HepG2 (cell line): Measurements from ENCODE around the gene NSL1. TPM values are rescaled to one million over a fixed set of nuclear protein-coding genes. Genes with fewer than 3 reads are reported as not detected.

Source experiments
- ATAC-seq: fragments of 200-7000 bp; cut with Tn5 transposase; 3 replicates; pipeline ENCODE4 v1.9.1; 2020; ENCODE audit warnings: mild to moderate bottlenecking, moderate library complexity
- BruUV-seq: library from RNA; stranded (reverse); fragments of 400-500 nt; replicated peaks from 2 replicates; lab custom pipeline; 2021; lab: Mats Ljungman, UMichigan
- CTCF ChIA-PET: fragments of 300-600 bp; formaldehyde crosslinking; extraction: SDS; loops from one replicate; lab custom pipeline; 2021; ENCODE audit warnings: low total read pairs, inconsistent platforms, low intra/inter-chr PET ratio; lab: Yijun Ruan, JAX
- POLR2A ChIA-PET: fragments of 350-600 bp; sonication (Branson Sonifier 250); formaldehyde crosslinking; loops from one replicate; lab custom pipeline; 2020; ENCODE audit warnings: antibody characterized with exemption, inconsistent platforms; lab: Yijun Ruan, JAX
- DNase-seq: peaks from one replicate; pipeline ENCODE4 v3.0.0-alpha.2; 2015; ENCODE audit warnings: low spot score
- FAIRE-seq: peaks from 3 replicates; lab custom pipeline; 2011; peaks lifted over from hg19 to GRCh38; lab: Jason Lieb, UNC
- H2AFZ ChIP-seq: one replicate; pipeline ENCODE4 v1.6.1; 2011; ENCODE audit warnings: low read length, inconsistent platforms
- H3K27ac ChIP-seq: fragments of 300-600 bp; 3 replicates; pipeline ENCODE4 v1.8.0; 2011; ENCODE audit warnings: mixed run types, mild to moderate bottlenecking, mixed read lengths, low read length, inconsistent platforms; ENCODE audit not compliant: insufficient read depth; ENCODE audit errors: extremely low read length
- H3K27me3 ChIP-seq, 2 experiments: fragments of 200-600 bp in 1 of 2; 2 replicates in 1 of 2; 3 replicates in 1 of 2; pipeline versions ENCODE4 v1.6.0 to v1.8.0; 2011; ENCODE audit warnings: low read length in 2 of 2, mild to moderate bottlenecking in 2 of 2, moderate library complexity in 2 of 2, inconsistent platforms in 1 of 2; ENCODE audit not compliant: insufficient read depth in 2 of 2, control insufficient read depth in 1 of 2
- H3K36me3 ChIP-seq, 2 experiments: fragments of 200-600 bp in 1 of 2; replicated peaks in 1 of 2; 2 replicates in 1 of 2; 3 replicates in 1 of 2; pipeline versions ENCODE4 v1.5.1 to v1.8.0; 2011; ENCODE audit warnings: low read length in 2 of 2, inconsistent platforms in 1 of 2; ENCODE audit not compliant: insufficient read depth in 2 of 2, control insufficient read depth in 1 of 2
- H3K4me1 ChIP-seq: 2 replicates; pipeline ENCODE4 v1.5.1; 2012; ENCODE audit warnings: low read length, inconsistent platforms; ENCODE audit not compliant: insufficient read depth
- H3K4me2 ChIP-seq: 2 replicates; pipeline ENCODE4 v1.6.0; 2011; ENCODE audit warnings: low read depth, low read length, inconsistent platforms
- H3K4me3 ChIP-seq, 3 experiments: fragments of 200-600 bp in 1 of 3; sonication (generic), shearing (Covaris generic) in 1 of 3; replicated peaks in 1 of 3; 2 replicates each; pipeline ENCODE4 v1.5.1; 2011 to 2016; ENCODE audit warnings: low read length in 3 of 3, inconsistent platforms in 2 of 3, low read depth in 2 of 3, mild to moderate bottlenecking in 2 of 3, control low read depth in 1 of 3, mixed read lengths in 1 of 3; ENCODE audit not compliant: insufficient read depth in 1 of 3
- H3K79me2 ChIP-seq: one replicate; pipeline ENCODE4 v1.6.1; 2011; ENCODE audit warnings: low read length, inconsistent platforms; ENCODE audit not compliant: insufficient read depth
- H3K9ac ChIP-seq: 2 replicates; pipeline ENCODE4 v1.6.0; 2011; ENCODE audit warnings: mild to moderate bottlenecking, low read depth, low read length, inconsistent platforms; ENCODE audit not compliant: insufficient read depth
- H3K9me3 ChIP-seq: 2 replicates; pipeline ENCODE4 v1.5.1; 2012; ENCODE audit warnings: mild to moderate bottlenecking, low read length
- H4K20me1 ChIP-seq: 2 replicates; pipeline ENCODE4 v1.6.0; 2011; ENCODE audit warnings: inconsistent platforms, mild to moderate bottlenecking, low read length, moderate library complexity; ENCODE audit not compliant: insufficient read depth
- BORCS8-MEF2B ChIP-seq: sonication (generic); formaldehyde crosslinking; IDR thresholded peaks from 2 replicates; pipeline ENCODE4 v1.8.0; 2022; ENCODE audit warnings: mild to moderate bottlenecking, missing genetic modification reagents
- CEBPG ChIP-seq: IDR thresholded peaks from 2 replicates; pipeline ENCODE4 v1.6.1; 2016
- ETV6 ChIP-seq: sonication (generic); formaldehyde crosslinking; conservative IDR thresholded peaks from 2 replicates; pipeline ENCODE4 v1.4.0; 2020; ENCODE audit warnings: missing genetic modification reagents
- GATAD2A ChIP-seq: IDR thresholded peaks from 2 replicates; pipeline ENCODE4 v1.6.1; 2016
- RAD21 ChIP-seq: fragments of 450-650 bp; formaldehyde crosslinking; IDR thresholded peaks from 2 replicates; pipeline ENCODE4 v1.5.0; 2020; ENCODE audit warnings: mild to moderate bottlenecking
- SAFB2 ChIP-seq: sonication (generic); formaldehyde crosslinking; IDR thresholded peaks from 2 replicates; pipeline ENCODE4 v1.5.1; 2020; ENCODE audit warnings: missing genetic modification reagents, low read depth, mild to moderate bottlenecking, borderline replicate concordance
- SOX13 ChIP-seq, 3 experiments: fragments of 450-650 bp in 1 of 3; sonication (generic) in 1 of 3; formaldehyde crosslinking in 1 of 3; IDR thresholded peaks in 2 of 3; conservative IDR thresholded peaks in 1 of 3; 2 replicates each; pipeline versions ENCODE4 v1.5.0 to v1.6.1; 2016 to 2020; ENCODE audit warnings: antibody characterized with exemption in 1 of 3, mild to moderate bottlenecking in 1 of 3, missing compliant biosample characterization in 1 of 3, missing genetic modification reagents in 1 of 3, moderate library complexity in 1 of 3
- STAG1 ChIP-seq: sonication (generic); formaldehyde crosslinking; IDR thresholded peaks from 2 replicates; pipeline ENCODE4 v1.4.0; 2020; ENCODE audit warnings: missing genetic modification reagents
- TCF12 ChIP-seq, 2 experiments: fragments of 450-650 bp in 1 of 2; sonication (generic) in 1 of 2; formaldehyde crosslinking in 1 of 2; IDR thresholded peaks; 2 replicates each; pipeline versions ENCODE4 v1.6.1 to v1.8.0; 2017 to 2022; ENCODE audit warnings: antibody characterized with exemption in 1 of 2, mild to moderate bottlenecking in 1 of 2, missing genetic modification reagents in 1 of 2, moderate library complexity in 1 of 2
- YY1 ChIP-seq: IDR thresholded peaks from 2 replicates; pipeline ENCODE4 v1.6.1; 2011; ENCODE audit warnings: low read length, low read depth, moderate library complexity, mild to moderate bottlenecking; ENCODE audit not compliant: insufficient read depth, insufficient replicate concordance
- ZC3H4 ChIP-seq: sonication (generic); formaldehyde crosslinking; IDR thresholded peaks from 2 replicates; pipeline ENCODE4 v1.4.0; 2020; ENCODE audit warnings: missing genetic modification reagents, borderline replicate concordance
- ZNF207 ChIP-seq: fragments of 450-650 bp; IDR thresholded peaks from 2 replicates; pipeline ENCODE4 v1.6.1; 2016; ENCODE audit warnings: antibody characterized with exemption, borderline replicate concordance
- ZNF543 ChIP-seq: sonication (generic); formaldehyde crosslinking; IDR thresholded peaks from 2 replicates; pipeline ENCODE4 v1.4.0; 2020; ENCODE audit warnings: mild to moderate bottlenecking, missing genetic modification reagents
- WGBS: methylation state at CpG from one replicate; pipeline ENCODE4 v1.1.6; 2017; ENCODE audit warnings: low lambda C conversion rate; 5-methylcytosine and 5-hydroxymethylcytosine counted together
- in situ Hi-C: cut with HindIII; loops from 2 replicates; pipeline ENCODE4 v1.10.0; 2017; ENCODE audit warnings: low pct_unique_long_range_greater_than_20kb; ENCODE audit not compliant: extremely low pct_ligation_motif_present
- intact Hi-C: fragments of 100-400 bp; cut with micrococcal nuclease; formaldehyde crosslinking; loops from one replicate; pipeline ENCODE4 v1.10.0; 2022; ENCODE audit not compliant: unreplicated experiment
- polyA plus RNA-seq, 8 experiments: library from polyadenylated mRNA; depleted of rRNA in 3 of 8; stranded (reverse) in 7 of 8; unstranded in 1 of 8; fragments of >200 nt; fragmentation: Illumina TruSeq in 4 of 8; extraction: Trizol in 4 of 8; gene quantifications; 2 replicates each; pipeline versions ENCODE4 v1.2.1 to v1.2.3, GENCODE V29; 2011 to 2016; ENCODE audit warnings: low read depth in 4 of 8, missing spikeins in 1 of 8, mixed read lengths in 1 of 8; ENCODE audit not compliant: insufficient read depth in 1 of 8
- total RNA-seq, 5 experiments: library from RNA; depleted of rRNA; stranded (reverse); fragments of >200 nt; fragmentation: Illumina TruSeq; extraction: Trizol; gene quantifications; 2 replicates each; pipeline ENCODE4 v1.2.3, GENCODE V29; 2016; ENCODE audit warnings: low read depth in 1 of 5
- TF ChIP-seq, protein P1 (sequence below): sonication (generic); formaldehyde crosslinking; IDR thresholded peaks from 2 replicates; pipeline ENCODE4 v1.4.0; 2020; ENCODE audit warnings: missing genetic modification reagents, borderline replicate concordance
- TF ChIP-seq, protein P2 (sequence below): sonication (generic); formaldehyde crosslinking; IDR thresholded peaks from 2 replicates; pipeline ENCODE4 v1.5.0; 2020; ENCODE audit warnings: mild to moderate bottlenecking, missing genetic modification reagents, borderline replicate concordance
- TF ChIP-seq, protein P3 (sequence below): sonication (generic); formaldehyde crosslinking; IDR thresholded peaks from 2 replicates; pipeline ENCODE4 v1.4.0; 2020; ENCODE audit warnings: missing genetic modification reagents, mild to moderate bottlenecking, borderline replicate concordance

The NSL1 gene
- total and polyA plus RNA-seq, 2 of the 13 experiments (the other 11 are each of a cell fraction or from before 2014, with no cell fraction given) = 34.5 to 77.4 TPM

DNA sequence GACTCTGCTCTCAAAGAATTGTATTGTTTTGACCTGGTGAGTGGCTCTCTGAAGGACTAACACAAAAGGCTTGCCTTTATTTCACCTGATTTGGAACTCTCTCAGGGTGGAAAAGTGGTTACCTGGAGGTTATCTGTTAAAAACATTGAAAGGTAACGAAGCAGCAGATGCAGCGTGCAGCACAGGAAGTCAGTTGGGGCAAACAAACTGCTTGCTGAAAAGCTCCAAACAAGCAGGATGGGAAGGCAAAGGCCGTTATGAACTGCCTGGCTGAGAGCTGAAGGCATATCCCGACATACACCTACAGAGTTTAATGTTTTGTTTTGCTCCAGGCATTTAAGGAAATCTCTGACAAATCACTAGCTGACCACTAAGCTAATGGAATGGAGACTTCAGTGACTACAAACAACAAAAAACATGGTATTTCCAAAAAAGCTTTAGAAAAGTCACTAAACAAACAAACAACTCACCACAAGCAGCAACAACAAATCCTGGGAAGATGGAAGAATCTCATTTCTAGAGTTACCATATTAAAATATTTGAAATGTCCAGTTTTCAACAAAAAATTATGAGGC lies 47.6 kb downstream of the NSL1 start (continued):
- no peak for TF ChIP-seq STAG1
- no peak for TF ChIP-seq BORCS8-MEF2B (CRISPR knock-in tag)
- TF ChIP-seq ZC3H4 (CRISPR knock-in tag) = no peak
- TF ChIP-seq YY1 = no peak

DNA sequence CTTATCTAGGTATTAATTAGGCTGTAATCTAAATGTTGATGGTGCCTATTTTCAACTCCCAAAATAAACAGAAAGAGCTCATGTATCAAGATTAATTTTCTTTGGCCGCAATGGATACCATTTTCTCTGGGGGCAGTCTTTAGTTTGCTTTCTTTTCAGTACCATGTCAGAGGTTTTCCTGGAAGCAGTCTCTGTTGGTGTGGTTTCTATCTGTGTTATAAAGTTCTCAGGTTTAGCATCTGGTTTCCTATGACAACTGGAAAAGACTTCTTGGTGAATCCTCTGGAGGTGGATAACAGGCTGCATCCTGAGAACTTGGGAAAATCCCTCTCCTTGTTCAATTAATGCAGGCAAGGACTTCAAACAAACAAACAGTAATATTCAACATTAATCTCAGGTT lies 53.2 kb downstream of the NSL1 start:
- BruUV-seq = no TSS peak
- no peak for TF ChIP-seq ETV6 (CRISPR knock-in tag)
- no peak for TF ChIP-seq TCF12 (IDR thresholded peaks at IDR 0.05)
- TF ChIP-seq TCF12 (CRISPR knock-in tag; IDR thresholded peaks at IDR 0.05) = no peak
- TF ChIP-seq, protein P1, sequence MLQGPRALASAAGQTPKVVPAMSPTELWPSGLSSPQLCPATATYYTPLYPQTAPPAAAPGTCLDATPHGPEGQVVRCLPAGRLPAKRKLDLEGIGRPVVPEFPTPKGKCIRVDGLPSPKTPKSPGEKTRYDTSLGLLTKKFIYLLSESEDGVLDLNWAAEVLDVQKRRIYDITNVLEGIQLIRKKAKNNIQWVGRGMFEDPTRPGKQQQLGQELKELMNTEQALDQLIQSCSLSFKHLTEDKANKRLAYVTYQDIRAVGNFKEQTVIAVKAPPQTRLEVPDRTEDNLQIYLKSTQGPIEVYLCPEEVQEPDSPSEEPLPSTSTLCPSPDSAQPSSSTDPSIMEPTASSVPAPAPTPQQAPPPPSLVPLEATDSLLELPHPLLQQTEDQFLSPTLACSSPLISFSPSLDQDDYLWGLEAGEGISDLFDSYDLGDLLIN (CRISPR knock-in tag) = no peak
- TF ChIP-seq, protein P2, sequence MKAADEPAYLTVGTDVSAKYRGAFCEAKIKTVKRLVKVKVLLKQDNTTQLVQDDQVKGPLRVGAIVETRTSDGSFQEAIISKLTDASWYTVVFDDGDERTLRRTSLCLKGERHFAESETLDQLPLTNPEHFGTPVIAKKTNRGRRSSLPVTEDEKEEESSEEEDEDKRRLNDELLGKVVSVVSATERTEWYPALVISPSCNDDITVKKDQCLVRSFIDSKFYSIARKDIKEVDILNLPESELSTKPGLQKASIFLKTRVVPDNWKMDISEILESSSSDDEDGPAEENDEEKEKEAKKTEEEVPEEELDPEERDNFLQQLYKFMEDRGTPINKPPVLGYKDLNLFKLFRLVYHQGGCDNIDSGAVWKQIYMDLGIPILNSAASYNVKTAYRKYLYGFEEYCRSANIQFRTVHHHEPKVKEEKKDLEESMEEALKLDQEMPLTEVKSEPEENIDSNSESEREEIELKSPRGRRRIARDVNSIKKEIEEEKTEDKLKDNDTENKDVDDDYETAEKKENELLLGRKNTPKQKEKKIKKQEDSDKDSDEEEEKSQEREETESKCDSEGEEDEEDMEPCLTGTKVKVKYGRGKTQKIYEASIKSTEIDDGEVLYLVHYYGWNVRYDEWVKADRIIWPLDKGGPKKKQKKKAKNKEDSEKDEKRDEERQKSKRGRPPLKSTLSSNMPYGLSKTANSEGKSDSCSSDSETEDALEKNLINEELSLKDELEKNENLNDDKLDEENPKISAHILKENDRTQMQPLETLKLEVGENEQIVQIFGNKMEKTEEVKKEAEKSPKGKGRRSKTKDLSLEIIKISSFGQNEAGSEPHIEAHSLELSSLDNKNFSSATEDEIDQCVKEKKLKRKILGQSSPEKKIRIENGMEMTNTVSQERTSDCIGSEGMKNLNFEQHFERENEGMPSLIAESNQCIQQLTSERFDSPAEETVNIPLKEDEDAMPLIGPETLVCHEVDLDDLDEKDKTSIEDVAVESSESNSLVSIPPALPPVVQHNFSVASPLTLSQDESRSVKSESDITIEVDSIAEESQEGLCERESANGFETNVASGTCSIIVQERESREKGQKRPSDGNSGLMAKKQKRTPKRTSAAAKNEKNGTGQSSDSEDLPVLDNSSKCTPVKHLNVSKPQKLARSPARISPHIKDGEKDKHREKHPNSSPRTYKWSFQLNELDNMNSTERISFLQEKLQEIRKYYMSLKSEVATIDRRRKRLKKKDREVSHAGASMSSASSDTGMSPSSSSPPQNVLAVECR (CRISPR knock-in tag) = no peak
- no peak for TF ChIP-seq SOX13 (IDR thresholded peaks at IDR 0.05)
- TF ChIP-seq SOX13 (CRISPR knock-in tag; conservative IDR thresholded peaks at IDR 0.05 in 1 of 2, IDR thresholded peaks at IDR 0.05 in 1 of 2) = no peak
- no peak for TF ChIP-seq ZNF543 (CRISPR knock-in tag)
- no peak for TF ChIP-seq RAD21 (CRISPR knock-in tag)
- TF ChIP-seq SAFB2 (CRISPR knock-in tag) = no peak
- no peak for TF ChIP-seq ZNF207
- TF ChIP-seq, protein P3, sequence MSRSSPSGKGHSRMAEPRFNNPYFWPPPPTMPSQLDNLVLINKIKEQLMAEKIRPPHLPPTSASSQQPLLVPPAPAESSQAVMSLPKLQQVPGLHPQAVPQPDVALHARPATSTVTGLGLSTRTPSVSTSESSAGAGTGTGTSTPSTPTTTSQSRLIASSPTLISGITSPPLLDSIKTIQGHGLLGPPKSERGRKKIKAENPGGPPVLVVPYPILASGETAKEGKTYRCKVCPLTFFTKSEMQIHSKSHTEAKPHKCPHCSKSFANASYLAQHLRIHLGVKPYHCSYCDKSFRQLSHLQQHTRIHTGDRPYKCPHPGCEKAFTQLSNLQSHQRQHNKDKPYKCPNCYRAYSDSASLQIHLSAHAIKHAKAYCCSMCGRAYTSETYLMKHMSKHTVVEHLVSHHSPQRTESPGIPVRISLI (CRISPR knock-in tag) = no peak
- no peak for TF ChIP-seq CEBPG
- no peak for TF ChIP-seq GATAD2A
- Histone ChIP-seq H3K9ac (no peak overlapping the region), H2AFZ (no peak overlapping the region), H3K9me3 (no peaks in the 10 kb centered on the region), H4K20me1 (no peaks in the 10 kb centered on the region), H3K27ac (no peak overlapping the region), H3K27me3 (no peaks in the 10 kb centered on the region), H3K4me1 (peaks cover 5% of the 10 kb centered on the region; the same call in 1 of the 2 replicates), H3K36me3 (peaks cover 4 to 25% of the 10 kb centered on the region in 2 experiments; a peak in 2 of 5 replicates), H3K4me2 (no peak overlapping the region), H3K79me2 (peaks cover 4% of the 10 kb centered on the region), H3K4me3 (no peak overlapping the region)
- DNase-seq = no peak
- intact Hi-C loops = no loop called here
- 95% methylated on average over 1 of the region's 1 CpG for WGBS
- ChIA-PET CTCF (no interaction called here), POLR2A (interaction anchor here (1.1 kb wide), 1 partner anchor 10 kb away, joined by 3 read pairs; no protein-coding TSS in a partner anchor)
- in situ Hi-C loops = no loop called here
- ATAC-seq = no peak
- FAIRE-seq = no peak
